Hepatocyte (in vitro differentiated cells): ENCODE measurements around the gene ADAM11.

ENCODE experiments used
- CTCF ChIP-seq: fragments of 200-600 bp; sonication (generic); IDR thresholded peaks from 2 replicates; pipeline ENCODE4 v1.5.1; 2016; ENCODE audit warnings: antibody characterized with exemption, mild to moderate bottlenecking; ENCODE audit not compliant: poor library complexity
- EZH2 ChIP-seq: fragments of 200-600 bp; sonication (generic); IDR thresholded peaks from 2 replicates; pipeline ENCODE4 v1.6.1; 2016; ENCODE audit warnings: antibody characterized with exemption, mild to moderate bottlenecking, borderline replicate concordance
- EZH2phosphoT487 ChIP-seq: fragments of 200-600 bp; sonication (generic); IDR thresholded peaks from one replicate; pipeline ENCODE4 v1.6.1; 2018; ENCODE audit warnings: antibody characterized with exemption, mild to moderate bottlenecking, low read depth, moderate library complexity; ENCODE audit not compliant: unreplicated experiment, severe bottlenecking

DNA sequence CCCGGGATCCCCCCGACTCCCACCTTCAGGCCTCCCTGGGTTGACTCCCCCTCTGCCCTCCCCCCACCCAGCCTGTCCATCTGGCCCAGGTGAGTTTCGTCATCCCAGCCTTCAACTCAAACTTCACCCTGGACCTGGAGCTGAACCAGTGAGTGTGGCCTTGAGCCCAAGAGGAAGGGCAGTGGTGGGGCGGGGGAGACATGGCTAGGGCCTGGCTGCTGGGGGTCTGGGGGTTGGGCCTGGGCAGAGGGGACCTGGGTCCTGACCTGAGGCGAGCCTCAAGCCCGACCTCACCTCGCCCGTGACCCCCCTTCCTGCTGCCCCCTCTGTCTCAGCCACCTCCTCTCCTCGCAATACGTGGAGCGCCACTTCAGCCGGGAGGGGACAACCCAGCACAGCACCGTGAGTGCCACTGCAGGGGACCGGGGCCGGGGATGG lies 10.9 kb downstream of the ADAM11 start:
- TF ChIP-seq CTCF (no peak), EZH2phosphoT487 (no peak), EZH2 (no peak)
